GM12892 (cell line): ENCODE measurements around the gene BECN2. TPM values are rescaled to one million over a fixed set of nuclear protein-coding genes. Genes with fewer than 3 reads are reported as not detected.

Experiments used
- DNase-seq: peaks from one replicate; pipeline ENCODE4 v3.0.0; 2011; ENCODE audit not compliant: insufficient read length
- FAIRE-seq: peaks from 2 replicates; lab custom pipeline; 2011; peaks lifted over from hg19 to GRCh38; lab: Jason Lieb, UNC
- POLR2A ChIP-seq: IDR thresholded peaks from 2 replicates; pipeline ENCODE4 v1.6.1; 2011; ENCODE audit warnings: low read depth, low read length, control low read depth
- POLR2AphosphoS5 ChIP-seq: IDR thresholded peaks from 2 replicates; pipeline ENCODE4 v1.6.1; 2011; ENCODE audit warnings: low read depth, low read length, control low read depth
- TAF1 ChIP-seq: IDR thresholded peaks from 2 replicates; pipeline ENCODE4 v1.6.1; 2011; ENCODE audit warnings: low read depth, mild to moderate bottlenecking, control low read depth, low read length, borderline replicate concordance
- polyA plus RNA-seq: library from polyadenylated mRNA; unstranded; fragments of >200 nt; gene quantifications from one replicate; pipeline ENCODE4 v1.2.1, GENCODE V29; 2012; ENCODE audit warnings: missing spikeins, inconsistent platforms; ENCODE audit not compliant: missing spikeins

BECN2 gene
- not detected for polyA plus RNA-seq

GRCh38 chr1:241957692-241958494 is at the start of gene BECN2:
Gene BECN2 (plus strand): TSS chr1:241957767. CDS start chr1:241957767, 0 bp downstream.
- FAIRE-seq, result no peak
- TF ChIP-seq POLR2A, result no peak
- TF ChIP-seq POLR2AphosphoS5, result no peak
- TF ChIP-seq TAF1, result no peak
- no peak for DNase-seq

GRCh38 chr1:241916196-241916595 is 41.4 kb upstream of the BECN2 start:
- FAIRE-seq (no peak), DNase-seq (no peak)
- TF ChIP-seq TAF1 (no peak), POLR2AphosphoS5 (no peak), POLR2A (no peak)

DNA sequence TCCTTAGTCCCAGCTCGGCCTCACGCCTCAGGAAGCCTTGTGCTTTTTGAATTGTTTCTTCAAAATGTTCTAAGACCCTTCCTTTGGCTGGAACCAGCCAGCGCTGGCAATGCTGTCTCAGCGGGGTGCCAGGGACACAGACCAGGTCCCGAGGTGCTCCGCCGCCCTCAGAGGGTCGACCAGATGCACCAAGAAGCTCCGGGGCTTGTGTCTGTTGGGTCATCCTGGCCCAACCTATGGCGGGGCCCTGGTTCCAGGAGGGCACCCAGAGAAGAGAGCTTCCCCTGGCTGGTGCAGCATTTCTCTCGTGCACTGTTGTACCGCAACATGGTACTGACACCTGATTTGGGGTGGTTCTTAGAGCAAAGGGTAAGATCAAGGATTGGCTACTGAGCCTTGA is 40.1 kb upstream of the BECN2 start:
- TF ChIP-seq POLR2A (no peak), POLR2AphosphoS5 (no peak), TAF1 (no peak)
- FAIRE-seq (no peak), DNase-seq (no peak)

GRCh38 chr1:241918879-241919278 is 38.7 kb upstream of the BECN2 start:
- FAIRE-seq, result no peak
- TF ChIP-seq POLR2A (no peak), TAF1 (no peak)
- DNase-seq, result no peak

- TF ChIP-seq POLR2AphosphoS5 (no peak), POLR2A (no peak), TAF1 (no peak)
- no peak for FAIRE-seq
- DNase-seq, result no peak
Observed at GRCh38 chr1:241924080-241924808, 33.3 kb upstream of the BECN2 start.

- FAIRE-seq (no peak), DNase-seq (no peak)
- no peak for TF ChIP-seq POLR2AphosphoS5
- TF ChIP-seq POLR2A, result no peak
- TF ChIP-seq TAF1, result no peak
Observed at GRCh38 chr1:241926141-241926540, 31.4 kb upstream of the BECN2 start.

GRCh38 chr1:241927321-241927720 is 30.2 kb upstream of the BECN2 start:
- FAIRE-seq (no peak), DNase-seq (no peak)
- TF ChIP-seq TAF1 (no peak), POLR2AphosphoS5 (no peak), POLR2A (no peak)

GRCh38 chr1:241932845-241933244 is 24.7 kb upstream of the BECN2 start:
- TF ChIP-seq TAF1 (no peak), POLR2A (no peak), POLR2AphosphoS5 (no peak)
- DNase-seq, result no peak
- FAIRE-seq, result no peak

GRCh38 chr1:241934201-241934848 is 23.2 kb upstream of the BECN2 start:
- DNase-seq (no peak), FAIRE-seq (no peak)

DNA sequence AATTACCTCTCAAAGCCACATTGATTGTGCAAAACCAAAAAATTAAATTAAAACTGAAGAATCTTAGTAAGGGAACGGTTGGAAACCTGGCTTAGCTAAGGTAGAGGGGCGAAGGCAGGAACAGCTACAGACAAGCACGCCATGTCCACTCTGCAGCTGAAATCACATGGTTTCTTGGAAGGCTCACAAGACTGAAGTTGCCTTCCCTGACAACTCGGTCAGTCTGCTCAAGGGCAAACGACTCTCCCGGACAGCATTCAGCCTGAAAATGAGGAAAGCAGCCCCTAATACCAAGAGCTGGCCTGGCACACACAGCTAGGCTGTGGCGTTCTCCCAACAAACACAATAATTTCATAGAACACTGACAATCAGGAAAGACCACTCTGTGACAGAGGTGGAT is 22.7 kb upstream of the BECN2 start:
- TF ChIP-seq POLR2A (no peak), POLR2AphosphoS5 (no peak), TAF1 (no peak)
- DNase-seq, result no peak
- no peak for FAIRE-seq

More at GRCh38 chr1:241934201-241934848, 23.2 kb upstream of the BECN2 start:
- TF ChIP-seq POLR2A (no peak), POLR2AphosphoS5 (no peak), TAF1 (no peak)

- TF ChIP-seq POLR2A (no peak), POLR2AphosphoS5 (no peak), TAF1 (no peak)
- DNase-seq (no peak), FAIRE-seq (no peak)
Observed at GRCh38 chr1:241939798-241940197, 17.8 kb upstream of the BECN2 start.

DNA sequence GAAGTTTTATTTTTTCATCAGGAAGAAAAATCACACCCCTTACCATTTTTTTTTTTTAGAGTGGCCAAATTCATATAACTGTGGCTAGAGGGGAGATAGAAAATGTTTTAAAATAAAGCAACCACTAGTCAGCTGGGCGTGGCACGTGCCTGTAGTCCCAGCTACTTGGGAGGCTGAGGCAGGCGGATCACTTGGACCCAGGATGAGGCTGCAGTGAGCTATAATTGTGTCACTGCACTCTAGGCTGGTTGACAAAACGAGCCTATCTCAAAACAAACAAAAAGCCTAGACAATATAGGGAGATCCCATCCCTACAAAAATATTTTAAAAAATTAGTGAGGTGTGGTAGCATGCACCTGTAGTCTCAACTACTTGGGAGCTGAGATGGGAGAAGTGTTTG is 14.8 kb upstream of the BECN2 start:
- DNase-seq, result no peak
- TF ChIP-seq POLR2AphosphoS5 (no peak), POLR2A (no peak), TAF1 (no peak)
- FAIRE-seq, result no peak
